Lower leg skin (tissue), 3 donors: ENCODE data around the gene UCHL5.

Source experiments
- CTCF ChIP-seq, 3 donors: fragments of 450-650 bp; IDR thresholded peaks; one replicate each; pipeline ENCODE4 v1.5.1; 2016; ENCODE audit warnings: antibody characterized with exemption in 3 of 3, mild to moderate bottlenecking in 3 of 3, moderate library complexity in 2 of 3
- POLR2A ChIP-seq, 2 donors: fragments of 450-650 bp; IDR thresholded peaks; one replicate each; pipeline ENCODE4 v1.6.1; 2016 to 2017; ENCODE audit warnings: antibody characterized with exemption in 2 of 2, mild to moderate bottlenecking in 1 of 2, moderate library complexity in 1 of 2

- TF ChIP-seq CTCF (IDR thresholded peaks at IDR 0.05) (no peak), POLR2A (IDR thresholded peaks at IDR 0.05) (no peak)
Measured at GRCh38 chr1:192980856-192981255, 78.3 kb downstream of the UCHL5 start.
